ENCODE data around the gene DARS1.
"Not testable (repeated sequence)": the region's sequence is repeated elsewhere in the genome, so short reads cannot be mapped to it uniquely, and the experiment has no call there.

The DARS1 gene

GRCh38 chr2:135942936-135943688 is 42.3 kb downstream of the DARS1 start:
- no peak for DNase-seq (ENCODE audit: low read depth)

- no peak for DNase-seq (ENCODE audit: low read depth)
Measured at GRCh38 chr2:135936524-135936923, 48.9 kb downstream of the DARS1 start.

GRCh38 chr2:135935914-135936313 is 49.5 kb downstream of the DARS1 start:
- no peak for DNase-seq (ENCODE audit: low read depth)

- DNase-seq (ENCODE audit: low read depth): no peak
Measured at GRCh38 chr2:135931776-135932443, 53.5 kb downstream of the DARS1 start.

GRCh38 chr2:135926605-135927004 is 58.8 kb downstream of the DARS1 start:
- no peak for DNase-seq (ENCODE audit: low read depth)

- DNase-seq (ENCODE audit: low read depth): no peak
Measured at GRCh38 chr2:135925571-135925970, 59.9 kb downstream of the DARS1 start.

- no peak for DNase-seq (ENCODE audit: low read depth)
Measured at GRCh38 chr2:135916207-135916606, 69.2 kb downstream of the DARS1 start.

- no peak for DNase-seq (ENCODE audit: low read depth)
Measured at GRCh38 chr2:135914485-135914884, 70.9 kb downstream of the DARS1 start.

GRCh38 chr2:135913727-135914365 is 71.6 kb downstream of the DARS1 start:
- no peak for DNase-seq (ENCODE audit: low read depth)

GRCh38 chr2:135909976-135910375 is 75.5 kb downstream of the DARS1 start:
- DNase-seq (ENCODE audit: low read depth): no peak

GRCh38 chr2:135905679-135906078 is 79.7 kb downstream of the DARS1 start:
- DNase-seq (ENCODE audit: low read depth): no peak

GRCh38 chr2:135904341-135904989 is 81.0 kb downstream of the DARS1 start:
- DNase-seq (ENCODE audit: low read depth): no peak

GRCh38 chr2:135903650-135904049 is 81.8 kb downstream of the DARS1 start:
- no peak for DNase-seq (ENCODE audit: low read depth)

GRCh38 chr2:135899567-135899966 is 85.9 kb downstream of the DARS1 start:
- DNase-seq (ENCODE audit: low read depth): no peak

GRCh38 chr2:135898234-135898786 is 87.1 kb downstream of the DARS1 start:
- no peak for DNase-seq (ENCODE audit: low read depth)

GRCh38 chr2:135894930-135895329 is 90.5 kb downstream of the DARS1 start:
- DNase-seq (ENCODE audit: low read depth): no peak

GRCh38 chr2:135893374-135893794 is 92.0 kb downstream of the DARS1 start:
- no peak for DNase-seq (ENCODE audit: low read depth)

- DNase-seq (ENCODE audit: low read depth): no peak
Measured at GRCh38 chr2:135890835-135891234, 94.6 kb downstream of the DARS1 start.

GRCh38 chr2:135890149-135890548 is 95.3 kb downstream of the DARS1 start:
- DNase-seq (ENCODE audit: low read depth): no peak

- not testable (repeated sequence) for DNase-seq (ENCODE audit: low read depth)
Measured at GRCh38 chr2:135888587-135888986, 96.8 kb downstream of the DARS1 start.

GRCh38 chr2:135885709-135886108 is 99.7 kb downstream of the DARS1 start:
- no peak for DNase-seq (ENCODE audit: low read depth)

GRCh38 chr2:135882415-135882814 is 103.0 kb downstream of the DARS1 start:
- no peak for DNase-seq (ENCODE audit: low read depth)
